Activated T-cell treated with anti-CD3 and anti-CD28 coated beads, Interleukin-2, amount 50 U/mL, for 48 hours (primary cell): ENCODE measurements around the gene TSKS.

ENCODE experiments used
- DNase-seq, 2 experiments: peaks; one replicate each; pipeline ENCODE4 v3.0.0-alpha.2; 2020

Gene TSKS

GRCh38 chr19:49763230-49763629 lies at the start of gene TSKS:
TSS of gene TSKS (minus strand) at chr19:49763306. CDS start at chr19:49763247, 59 bp downstream.
- DNase-seq: no peak

DNA sequence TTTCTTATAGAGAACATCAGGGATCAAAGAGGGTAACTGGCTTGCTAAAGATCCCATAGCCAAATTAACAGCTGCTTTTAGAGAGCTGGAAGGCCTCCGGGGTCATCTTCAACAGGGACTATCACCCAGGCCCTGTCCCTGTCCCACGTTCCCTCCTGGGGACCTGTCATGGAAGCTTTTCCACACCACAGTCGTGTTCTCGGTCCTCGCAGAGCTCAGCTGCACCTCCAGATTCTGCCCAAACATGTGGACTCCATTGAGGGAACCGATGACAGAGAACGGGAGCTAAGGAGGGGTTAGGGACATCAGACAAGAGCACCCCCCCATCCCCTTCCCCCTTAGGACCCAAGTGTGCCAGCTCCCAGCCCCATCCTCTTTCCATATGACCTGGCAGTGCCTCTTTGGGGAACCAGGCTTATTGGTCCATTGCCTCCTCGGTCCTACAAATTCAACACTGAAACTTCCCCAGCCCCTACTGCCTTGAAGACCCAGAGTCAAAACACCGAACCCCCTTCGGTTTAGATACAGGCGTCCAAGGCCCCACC lies 49.4 kb upstream of the TSKS start:
- peak in 1 of 2 experiments; percentile 23 for DNase-seq

DNA sequence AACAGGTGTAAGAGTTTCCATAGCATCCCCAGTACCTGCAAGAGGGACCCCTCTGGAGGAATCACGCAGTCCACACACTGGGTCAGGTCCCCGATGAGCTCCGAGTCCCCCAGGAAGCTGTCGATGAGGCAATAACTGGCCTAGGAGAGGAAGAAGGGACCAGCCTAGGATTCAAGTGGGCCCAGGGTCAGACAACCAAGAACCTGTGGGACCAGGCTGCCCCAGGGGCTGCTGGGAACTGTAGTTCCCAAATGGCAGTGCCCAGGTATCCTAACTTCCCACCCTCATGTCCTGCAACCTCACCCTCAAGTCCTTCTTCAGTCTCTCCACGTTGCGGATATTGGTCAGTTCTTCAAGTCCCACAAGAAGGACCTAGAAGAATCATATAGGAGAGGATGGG lies 48.2 kb upstream of the TSKS start:
- no peak for DNase-seq

GRCh38 chr19:49809941-49810389 lies 46.9 kb upstream of the TSKS start:
- DNase-seq: no peak

- no peak for DNase-seq
Observed at GRCh38 chr19:49809160-49809940, 46.2 kb upstream of the TSKS start.

DNA sequence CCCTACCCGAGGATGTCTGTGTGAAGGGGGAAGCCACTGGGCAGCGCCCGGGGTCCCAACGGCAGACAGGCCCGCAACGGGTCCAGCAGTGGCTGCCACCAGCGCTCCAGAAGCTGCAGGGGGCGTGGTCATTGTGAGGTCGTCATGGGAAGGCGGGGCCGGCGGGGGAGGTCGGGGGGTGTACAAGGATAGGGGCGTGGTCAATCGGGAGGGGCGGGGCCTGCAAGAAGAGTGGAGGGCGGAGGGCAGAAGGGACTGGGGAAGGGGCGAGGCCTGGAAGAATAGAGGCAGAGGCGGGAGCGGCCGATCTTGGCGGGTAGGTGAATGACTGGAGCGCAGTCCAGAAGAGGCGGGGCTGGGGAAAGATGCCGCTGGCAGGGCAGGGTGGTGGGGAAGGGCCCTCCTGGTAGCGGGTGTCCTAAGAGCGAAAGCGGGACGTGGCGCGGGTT lies 45.6 kb upstream of the TSKS start:
- DNase-seq: peak; percentile 88 to 89

- DNase-seq: no peak
Observed at GRCh38 chr19:49807904-49808675, 45.0 kb upstream of the TSKS start.

DNA sequence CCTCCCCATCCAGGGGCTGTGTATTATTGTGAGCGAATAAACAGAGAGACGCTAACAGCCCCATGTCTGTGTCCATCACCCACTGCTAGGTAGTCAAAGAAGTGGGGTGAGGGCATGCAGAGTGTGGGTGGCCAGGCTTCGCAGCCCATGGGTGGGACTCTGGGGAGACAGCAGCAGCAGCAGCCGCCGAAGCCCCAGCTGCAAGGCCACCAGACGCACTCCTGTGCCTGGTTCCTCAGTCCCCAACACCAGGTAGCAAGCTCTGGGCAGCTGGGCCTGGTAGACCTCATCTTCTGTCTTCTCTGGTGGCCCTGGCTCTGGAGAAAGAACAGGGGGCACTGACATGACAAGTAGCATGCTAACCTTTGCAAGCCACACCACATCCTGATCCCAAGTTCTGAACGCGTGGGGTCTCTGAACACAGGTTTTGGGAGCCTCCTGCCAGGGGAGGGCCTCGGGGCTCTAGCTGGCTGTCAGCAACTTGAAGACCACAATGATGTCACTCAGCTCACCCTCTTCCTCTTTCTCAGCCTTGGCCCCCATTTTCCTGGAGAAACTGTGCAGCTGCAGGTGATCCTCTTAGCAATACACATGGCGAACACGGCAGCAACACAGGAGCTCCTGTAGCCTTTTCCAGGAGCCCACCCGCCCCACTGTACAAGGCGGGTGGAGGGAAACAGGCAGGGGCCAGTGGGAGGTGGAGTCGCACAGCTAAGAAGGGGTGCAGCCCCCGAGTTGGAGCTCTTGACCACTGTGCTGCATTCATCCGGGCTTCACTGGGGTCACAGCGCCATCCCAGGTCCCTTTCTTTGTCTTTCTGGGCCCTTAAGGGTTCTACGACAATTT lies 44.2 kb upstream of the TSKS start:
- DNase-seq: no peak

GRCh38 chr19:49806620-49806959 lies 43.5 kb upstream of the TSKS start:
- no peak for DNase-seq

- no peak for DNase-seq
Observed at GRCh38 chr19:49805822-49806619, 42.9 kb upstream of the TSKS start.

DNA sequence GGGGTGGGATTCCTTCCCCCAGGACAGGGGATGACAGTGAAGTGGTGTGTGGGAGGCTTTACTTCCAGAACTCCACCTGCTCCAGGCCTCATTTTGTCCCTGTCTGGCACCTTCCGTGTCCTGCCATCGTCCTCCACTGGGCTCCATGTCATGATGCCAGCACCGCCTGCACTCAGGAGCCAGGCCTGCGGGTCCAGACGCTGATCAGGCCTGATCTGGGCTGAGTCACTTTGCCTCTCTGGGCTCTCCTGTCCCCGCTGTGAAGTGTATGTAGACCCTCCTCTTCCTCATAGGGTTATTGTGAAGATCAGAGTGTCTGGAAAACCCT lies 40.4 kb upstream of the TSKS start:
- no peak for DNase-seq

GRCh38 chr19:49802836-49803528 lies 39.9 kb upstream of the TSKS start:
- DNase-seq: no peak

GRCh38 chr19:49801966-49802661 lies 39.0 kb upstream of the TSKS start:
- DNase-seq: no peak

GRCh38 chr19:49801401-49801888 lies 38.3 kb upstream of the TSKS start:
- no peak for DNase-seq

- no peak for DNase-seq
Observed at GRCh38 chr19:49800771-49801170, 37.7 kb upstream of the TSKS start.

- DNase-seq: peak in 1 of 2 experiments; percentile 38
Observed at GRCh38 chr19:49799798-49800376, 36.8 kb upstream of the TSKS start.

DNA sequence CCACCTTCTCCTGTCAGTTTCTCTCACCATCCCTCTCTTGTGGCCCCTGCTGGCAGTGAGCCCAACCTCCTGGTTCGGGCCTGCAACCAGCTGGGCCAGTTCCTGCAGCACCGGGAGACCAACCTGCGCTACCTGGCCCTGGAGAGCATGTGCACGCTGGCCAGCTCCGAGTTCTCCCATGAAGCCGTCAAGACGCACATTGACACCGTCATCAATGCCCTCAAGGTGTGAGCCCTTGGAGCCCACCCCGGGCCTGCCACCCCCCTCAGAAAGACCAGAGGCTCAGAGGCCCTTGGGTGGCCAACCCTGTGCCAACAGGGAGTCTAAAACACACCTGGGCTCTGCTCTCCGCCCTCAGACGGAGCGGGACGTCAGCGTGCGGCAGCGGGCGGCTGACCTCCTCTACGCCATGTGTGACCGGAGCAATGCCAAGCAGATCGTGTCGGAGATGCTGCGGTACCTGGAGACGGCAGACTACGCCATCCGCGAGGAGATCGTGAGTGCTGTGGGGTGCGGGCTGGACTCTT lies 36.2 kb upstream of the TSKS start:
- no peak for DNase-seq

DNA sequence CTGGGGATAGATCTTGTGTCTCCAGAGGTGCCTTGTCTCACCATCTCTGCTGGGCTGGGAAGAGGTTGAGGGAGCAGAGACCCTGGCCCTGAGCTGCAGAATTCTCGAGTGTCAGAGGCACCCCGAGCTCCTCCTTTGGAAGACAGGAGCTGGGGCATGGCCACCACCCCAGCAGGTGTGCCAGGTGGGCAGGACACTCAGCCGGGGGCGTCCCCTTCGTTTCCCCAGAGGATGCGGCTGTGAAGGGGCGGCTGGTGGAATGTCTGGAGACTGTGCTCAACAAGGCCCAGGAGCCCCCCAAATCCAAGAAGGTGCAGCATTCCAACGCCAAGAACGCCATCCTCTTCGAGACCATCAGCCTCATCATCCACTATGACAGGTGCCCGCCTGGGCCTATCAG lies 35.5 kb upstream of the TSKS start:
- DNase-seq: no peak

DNA sequence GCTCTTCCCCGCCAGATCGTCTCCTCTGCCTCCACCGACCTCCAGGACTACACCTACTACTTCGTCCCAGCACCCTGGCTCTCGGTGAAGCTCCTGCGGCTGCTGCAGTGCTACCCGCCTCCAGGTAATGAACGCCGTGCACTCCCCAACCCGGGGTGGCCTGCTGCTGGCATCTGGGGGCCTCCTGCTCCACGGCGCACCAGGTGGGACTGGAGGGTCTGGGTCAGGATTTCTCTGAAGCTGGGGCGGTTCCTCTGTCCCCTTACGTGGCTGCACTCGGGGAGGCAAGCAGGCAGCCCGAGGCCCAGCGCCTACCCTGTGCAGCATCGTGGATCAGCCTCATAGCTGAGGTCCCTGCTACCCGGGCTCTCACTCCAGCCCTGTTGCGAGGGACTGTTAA lies 32.5 kb upstream of the TSKS start:
- no peak for DNase-seq

DNA sequence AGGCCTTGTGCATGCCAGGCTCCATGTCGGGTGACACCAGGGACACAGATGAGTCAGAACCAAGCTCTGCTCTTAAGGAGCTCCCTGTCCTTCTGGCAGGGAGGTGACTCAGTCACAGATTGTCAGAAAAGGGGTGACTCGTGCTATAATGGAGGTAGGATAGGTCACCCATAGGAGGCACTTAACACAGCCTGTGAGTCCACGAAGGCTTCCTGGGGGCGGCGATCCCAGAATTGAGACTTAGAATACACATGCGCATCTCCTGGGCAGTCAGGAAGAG lies 30.4 kb upstream of the TSKS start:
- peak in 1 of 2 experiments; percentile 46 for DNase-seq
